BJ (cell line): Measurements from ENCODE around the gene TM9SF3. TPM values are rescaled to one million over a fixed set of nuclear protein-coding genes. Genes with fewer than 3 reads are reported as not detected.

Experiments
- CTCF ChIA-PET: fragments of 350-600 bp; formaldehyde crosslinking; extraction: SDS; loops from one replicate; lab custom pipeline; 2021; ENCODE audit warnings: antibody characterized with exemption, inconsistent platforms; lab: Yijun Ruan, JAX
- POLR2A ChIA-PET: fragments of 300-600 bp; sonication (Branson Sonifier 250); formaldehyde crosslinking; extraction: SDS; loops from one replicate; lab custom pipeline; 2021; ENCODE audit warnings: antibody characterized with exemption; lab: Charles Lee
- DNase-seq: peaks from one replicate; pipeline ENCODE4 v3.0.0-alpha.2; 2011; ENCODE audit warnings: low read depth
- H3K27me3 ChIP-seq: 2 replicates; pipeline ENCODE4 v1.6.0; 2011; ENCODE audit warnings: low read length; ENCODE audit not compliant: control insufficient read depth, insufficient read depth
- H3K36me3 ChIP-seq: 2 replicates; pipeline ENCODE4 v1.5.1; 2011; ENCODE audit warnings: low read length; ENCODE audit not compliant: control insufficient read depth, insufficient read depth
- H3K4me3 ChIP-seq: 2 replicates; pipeline ENCODE4 v1.5.1; 2011; ENCODE audit warnings: low read depth, mild to moderate bottlenecking, control low read depth, low read length
- CTCF ChIP-seq: IDR thresholded peaks from 2 replicates; pipeline ENCODE4 v1.5.1; 2011; ENCODE audit warnings: low read depth, mild to moderate bottlenecking, control low read depth, inconsistent platforms, low read length, moderate library complexity; ENCODE audit not compliant: insufficient read depth
- polyA minus RNA-seq: library from RNA; depleted of rRNA, polyadenylated mRNA; stranded (reverse); fragments of >200 nt; gene quantifications from 2 replicates; pipeline ENCODE4 v1.2.3, GENCODE V29; 2011; rRNA and poly(A)+ RNA removed
- polyA plus RNA-seq: library from polyadenylated mRNA; depleted of rRNA; stranded (reverse); fragments of >200 nt; gene quantifications from 2 replicates; pipeline ENCODE4 v1.2.3, GENCODE V29; 2011; rRNA removed

The TM9SF3 gene
- polyA plus RNA-seq (27.0 and 61.9 TPM in 2 replicates), polyA minus RNA-seq (57.2 and 72.9 TPM in 2 replicates)

GRCh38 chr10:96586419-96587263, at the start of gene TM9SF3:
Gene TM9SF3 (minus strand): TSS chr10:96587012. CDS start chr10:96586835, 177 bp downstream.
- peak within 1 kb of the TSS; percentile 96 for H3K4me3 ChIP-seq
- DNase-seq: peak; percentile 21
- no peaks in the 10 kb centered on the region for H3K27me3 ChIP-seq
- ChIA-PET POLR2A (interaction anchor here (0.6 kb wide), 1 partner anchor 14 kb away, joined by 3 read pairs; no protein-coding TSS in a partner anchor), CTCF (no interaction called here)
- H3K36me3 ChIP-seq: no peaks in the 10 kb centered on the region
- TF ChIP-seq CTCF: no peak

- DNase-seq: no peak
These were observed 49.7 kb upstream of the TM9SF3 start for GRCh38 chr10:96636551-96636950.

GRCh38 chr10:96632974-96633710, 46.3 kb upstream of the TM9SF3 start:
- no peak overlapping the region for H3K4me3 ChIP-seq
- CTCF ChIA-PET: interaction anchor here (1.0 to 1.8 kb wide), 3 partner anchors 8 to 15 kb away, joined by 3 to 4 read pairs (median 4); no protein-coding TSS in a partner anchor
- H3K27me3 ChIP-seq: peaks cover 1% of the 10 kb centered on the region; the same call in 1 of the 2 replicates
- no peaks in the 10 kb centered on the region for H3K36me3 ChIP-seq
- POLR2A ChIA-PET: no interaction called here
- no peak for DNase-seq
- TF ChIP-seq CTCF: no peak

More at GRCh38 chr10:96636551-96636950, 49.7 kb upstream of the TM9SF3 start:
- Histone ChIP-seq H3K4me3 (no peak overlapping the region), H3K27me3 (peaks cover 3% of the 10 kb centered on the region), H3K36me3 (no peaks in the 10 kb centered on the region)
- CTCF ChIA-PET: no interaction called here
- POLR2A ChIA-PET: no interaction called here
- no peak for TF ChIP-seq CTCF

- Histone ChIP-seq H3K4me3 (no peak overlapping the region), H3K27me3 (no peaks in the 10 kb centered on the region; the same call in none of the 2 replicates), H3K36me3 (no peaks in the 10 kb centered on the region)
- ChIA-PET POLR2A (no interaction called here), CTCF (no interaction called here)
- no peak for DNase-seq
- TF ChIP-seq CTCF: no peak
These were observed 40.5 kb upstream of the TM9SF3 start for GRCh38 chr10:96627292-96627691.

GRCh38 chr10:96626795-96627194, 40.0 kb upstream of the TM9SF3 start:
- no peak for DNase-seq
- TF ChIP-seq CTCF: no peak
- ChIA-PET CTCF (no interaction called here), POLR2A (no interaction called here)
- Histone ChIP-seq H3K27me3 (no peaks in the 10 kb centered on the region; the same call in none of the 2 replicates), H3K36me3 (no peaks in the 10 kb centered on the region), H3K4me3 (no peak overlapping the region)
